IMR-90 (cell line): ENCODE data around the gene METTL23. TPM values are rescaled to one million over a fixed set of nuclear protein-coding genes. Genes with fewer than 3 reads are reported as not detected.

Source experiments
- ATAC-seq: fragments of 200-7000 bp; cut with Tn5 transposase; 2 replicates; pipeline ENCODE4 v1.9.1; 2020; ENCODE audit warnings: low read depth, mild to moderate bottlenecking, moderate library complexity
- BruUV-seq: library from RNA; stranded (reverse); fragments of 400-500 nt; replicated peaks from 2 replicates; lab custom pipeline; 2021; lab: Mats Ljungman, UMichigan
- CTCF ChIA-PET: fragments of 300-600 bp; formaldehyde crosslinking; extraction: SDS; loops from one replicate; lab custom pipeline; 2021; ENCODE audit warnings: antibody characterized with exemption; lab: Yijun Ruan, JAX
- POLR2A ChIA-PET: fragments of 300-600 bp; sonication (Branson Sonifier 250); formaldehyde crosslinking; loops from one replicate; lab custom pipeline; 2022; ENCODE audit warnings: antibody characterized with exemption; ENCODE audit not compliant: unreplicated experiment; lab: Charles Lee
- DNase-seq: peaks from one replicate; pipeline ENCODE4 v3.0.0; 2013
- H2AFZ ChIP-seq: replicated peaks from 2 replicates; pipeline ENCODE3; 2013; ENCODE audit warnings: low read length, mild to moderate bottlenecking; ENCODE audit not compliant: poor library complexity
- H2AK5ac ChIP-seq: 2 replicates; pipeline ENCODE4 v1.6.1; 2013; ENCODE audit warnings: low read depth, low read length, inconsistent platforms
- H2AK9ac ChIP-seq: replicated peaks from 2 replicates; pipeline ENCODE3; 2013; ENCODE audit warnings: mild to moderate bottlenecking, low read depth, low read length, moderate library complexity; ENCODE audit not compliant: poor library complexity
- H2BK120ac ChIP-seq: 2 replicates; pipeline ENCODE4 v1.6.1; 2013; ENCODE audit warnings: low read depth, low read length, inconsistent platforms
- H2BK15ac ChIP-seq: 3 replicates; pipeline ENCODE4 v1.6.1; 2013; ENCODE audit warnings: low read depth, low read length, inconsistent platforms
- H2BK20ac ChIP-seq: 2 replicates; pipeline ENCODE4 v1.6.1; 2013; ENCODE audit warnings: low read depth, mild to moderate bottlenecking, inconsistent platforms, low read length, moderate library complexity
- H2BK5ac ChIP-seq: 2 replicates; pipeline ENCODE4 v1.6.1; 2013; ENCODE audit warnings: mild to moderate bottlenecking, low read depth, low read length, inconsistent platforms; ENCODE audit not compliant: poor library complexity, severe bottlenecking
- H3K14ac ChIP-seq: replicated peaks from 2 replicates; pipeline ENCODE4 v1.6.1; 2013; ENCODE audit warnings: low read depth, low read length, inconsistent platforms
- H3K18ac ChIP-seq: 2 replicates; pipeline ENCODE4 v1.6.1; 2013; ENCODE audit warnings: low read depth, low read length, control low read depth
- H3K23ac ChIP-seq: 2 replicates; pipeline ENCODE4 v1.6.1; 2013; ENCODE audit warnings: low read depth, low read length, inconsistent platforms
- H3K27ac ChIP-seq: 2 replicates; pipeline ENCODE4 v1.5.1; 2013; ENCODE audit warnings: mild to moderate bottlenecking, control low read depth, low read length; ENCODE audit not compliant: insufficient read depth
- H3K27me3 ChIP-seq: 2 replicates; pipeline ENCODE4 v1.6.1; 2013; ENCODE audit warnings: low read length; ENCODE audit not compliant: control insufficient read depth, insufficient read depth
- H3K36me3 ChIP-seq: 2 replicates; pipeline ENCODE4 v1.6.1; 2013; ENCODE audit warnings: low read length, mixed read lengths; ENCODE audit not compliant: control insufficient read depth, insufficient read depth
- H3K4ac ChIP-seq: 2 replicates; pipeline ENCODE4 v1.6.1; 2013; ENCODE audit warnings: low read depth, low read length, inconsistent platforms
- H3K4me1 ChIP-seq: 2 replicates; pipeline ENCODE4 v1.6.1; 2013; ENCODE audit warnings: low read length, mixed read lengths; ENCODE audit not compliant: control insufficient read depth, insufficient read depth
- H3K4me2 ChIP-seq: 2 replicates; pipeline ENCODE4 v1.6.1; 2013; ENCODE audit warnings: low read depth, mild to moderate bottlenecking, control low read depth, low read length, moderate library complexity
- H3K4me3 ChIP-seq: 2 replicates; pipeline ENCODE4 v1.5.1; 2013; ENCODE audit warnings: low read depth, mild to moderate bottlenecking, control low read depth, low read length, moderate library complexity; ENCODE audit not compliant: insufficient read depth
- H3K56ac ChIP-seq: 2 replicates; pipeline ENCODE4 v1.6.1; 2013; ENCODE audit warnings: low read length, inconsistent platforms; ENCODE audit not compliant: insufficient read depth; ENCODE audit errors: extremely low read depth
- H3K79me1 ChIP-seq, 2 experiments: 2 replicates each; pipeline ENCODE4 v1.6.1; 2013; ENCODE audit warnings: low read length in 2 of 2, inconsistent platforms in 1 of 2, low read depth in 1 of 2
- H3K9ac ChIP-seq: 2 replicates; pipeline ENCODE4 v1.6.1; 2013; ENCODE audit warnings: low read depth, low read length, control low read depth
- H3K9me1 ChIP-seq: 2 replicates; pipeline ENCODE4 v1.6.1; 2013; ENCODE audit warnings: low read length, inconsistent platforms; ENCODE audit not compliant: insufficient read depth
- H3K9me3 ChIP-seq: 2 replicates; pipeline ENCODE4 v1.6.1; 2013; ENCODE audit warnings: low read length; ENCODE audit not compliant: control insufficient read depth, insufficient read depth
- H4K20me1 ChIP-seq: 2 replicates; pipeline ENCODE4 v1.6.1; 2013; ENCODE audit warnings: low read length, inconsistent platforms; ENCODE audit not compliant: insufficient read depth
- H4K5ac ChIP-seq: 2 replicates; pipeline ENCODE4 v1.6.1; 2013; ENCODE audit warnings: mild to moderate bottlenecking, low read depth, low read length, control low read depth
- H4K8ac ChIP-seq, 2 experiments: 2 replicates each; pipeline ENCODE4 v1.6.1; 2013; ENCODE audit warnings: low read depth in 2 of 2, low read length in 2 of 2, control low read depth in 1 of 2, inconsistent platforms in 1 of 2
- H4K91ac ChIP-seq: 2 replicates; pipeline ENCODE4 v1.6.1; 2013; ENCODE audit warnings: low read depth, low read length, inconsistent platforms; ENCODE audit not compliant: insufficient read depth
- BHLHE40 ChIP-seq: fragments of 150-350 bp; IDR thresholded peaks from 2 replicates; pipeline ENCODE4 v1.6.1; 2016; ENCODE audit warnings: mild to moderate bottlenecking, low read depth, low read length
- CEBPB ChIP-seq: IDR thresholded peaks from 2 replicates; pipeline ENCODE4 v1.6.1; 2012; ENCODE audit warnings: low read depth, low read length, improper control_type of control experiment
- CHD1 ChIP-seq: IDR thresholded peaks from 2 replicates; pipeline ENCODE4 v1.6.1; 2012; ENCODE audit warnings: low read depth, low read length, improper control_type of control experiment
- CTCF ChIP-seq: conservative IDR thresholded peaks from 2 replicates; pipeline ENCODE4 v1.5.1; 2012; ENCODE audit warnings: mild to moderate bottlenecking, low read depth, low read length, improper control_type of control experiment
- ELK1 ChIP-seq: fragments of 150-350 bp; IDR thresholded peaks from 2 replicates; pipeline ENCODE4 v1.6.1; 2016; ENCODE audit warnings: low read depth, mild to moderate bottlenecking, low read length, moderate library complexity, borderline replicate concordance
- FOS ChIP-seq: fragments of 150-350 bp; IDR thresholded peaks from 2 replicates; pipeline ENCODE4 v1.6.1; 2016; ENCODE audit warnings: low read depth, low read length
- MAZ ChIP-seq: IDR thresholded peaks from 2 replicates; pipeline ENCODE4 v1.6.1; 2012; ENCODE audit warnings: low read depth, mild to moderate bottlenecking, low read length, improper control_type of control experiment, moderate library complexity, borderline replicate concordance
- MXI1 ChIP-seq: IDR thresholded peaks from 2 replicates; pipeline ENCODE4 v1.6.1; 2012; ENCODE audit warnings: low read depth, mild to moderate bottlenecking, low read length, moderate library complexity, borderline replicate concordance
- NFE2L2 ChIP-seq: fragments of 150-350 bp; IDR thresholded peaks from 2 replicates; pipeline ENCODE4 v1.6.1; 2016; ENCODE audit warnings: low read depth, mild to moderate bottlenecking, low read length
- POLR2A ChIP-seq: IDR thresholded peaks from 2 replicates; pipeline ENCODE4 v1.6.1; 2012; ENCODE audit warnings: mild to moderate bottlenecking, low read depth, low read length
- RAD21 ChIP-seq: IDR thresholded peaks from 2 replicates; pipeline ENCODE4 v1.6.1; 2012; ENCODE audit warnings: low read length, improper control_type of control experiment
- RCOR1 ChIP-seq: IDR thresholded peaks from 2 replicates; pipeline ENCODE4 v1.6.1; 2012; ENCODE audit warnings: mild to moderate bottlenecking, low read length, improper control_type of control experiment; ENCODE audit not compliant: insufficient replicate concordance
- RFX5 ChIP-seq: IDR thresholded peaks from 2 replicates; pipeline ENCODE4 v1.8.0; 2012; ENCODE audit warnings: low read depth, mild to moderate bottlenecking, low read length, moderate library complexity
- SMC3 ChIP-seq: fragments of 150-350 bp; IDR thresholded peaks from 2 replicates; pipeline ENCODE4 v1.6.1; 2016; ENCODE audit warnings: low read depth, mild to moderate bottlenecking, antibody characterized with exemption, low read length, moderate library complexity
- WGBS, 2 experiments: methylation state at CpG; one replicate each; pipeline versions ENCODE4 v1.1.5 to v1.1.7; 2013; ENCODE audit warnings: missing lambda C conversion rate in 2 of 2; ENCODE audit not compliant: insufficient read length in 1 of 2; ENCODE audit errors: extremely low coverage in 2 of 2; 5-methylcytosine and 5-hydroxymethylcytosine counted together
- dilution Hi-C: fragments of 300-500 bp; cut with HindIII; formaldehyde crosslinking; loops from one replicate; pipeline ENCODE4 v1.14.3; 2018; ENCODE audit warnings: low sequenced_read_pairs; ENCODE audit not compliant: unreplicated experiment
- in situ Hi-C: fragments of 300-500 bp; cut with MboI; formaldehyde crosslinking; loops from 3 replicates; pipeline ENCODE4 v1.14.3; 2019; ENCODE audit warnings: low sequenced_read_pairs, inconsistent platforms, mixed read lengths
- intact Hi-C: fragments of 100-400 bp; cut with micrococcal nuclease; formaldehyde crosslinking; loops from 2 replicates; pipeline ENCODE4 v1.10.0; 2022
- polyA plus RNA-seq, 3 experiments: library from polyadenylated mRNA; depleted of rRNA; stranded (reverse); fragments of >200 nt; gene quantifications; 2 replicates each; pipeline ENCODE4 v1.2.3, GENCODE V29; 2012; ENCODE audit warnings: low replicate concordance in 1 of 3
- total RNA-seq: library from RNA; depleted of rRNA; stranded (reverse); fragments of >200 nt; gene quantifications from 2 replicates; pipeline ENCODE4 v1.2.3, GENCODE V29; 2012

The METTL23 gene
- total and polyA plus RNA-seq, 2 of the 4 experiments (the other 2 are of a cell fraction): 18.8 to 32.1 TPM

- peaks cover 92% of the 10 kb centered on the region for H4K20me1 ChIP-seq
- intact Hi-C loops (no loop called here), in situ Hi-C loops (no loop called here), dilution Hi-C loops (no loop called here)
- no peaks in the 10 kb centered on the region for H3K27me3 ChIP-seq
- H3K4me1 ChIP-seq: peaks cover 48% of the 10 kb centered on the region
- no peak overlapping the region for H3K27ac ChIP-seq
- H2AK9ac ChIP-seq: no peak overlapping the region
- no peak overlapping the region for H4K91ac ChIP-seq
- peak overlapping the region; percentile 82; the same call in 1 of the 2 replicates for H3K4me2 ChIP-seq
- no peak overlapping the region for H4K5ac ChIP-seq
- H3K23ac ChIP-seq: peak overlapping the region; percentile 70
- peaks cover 5 to 91% of the 10 kb centered on the region in 2 experiments; a peak in 3 of 4 replicates for H3K79me1 ChIP-seq
- H3K36me3 ChIP-seq: peaks cover 2% of the 10 kb centered on the region; the same call in 1 of the 2 replicates
- no peak overlapping the region for H2BK120ac ChIP-seq
- H3K9me1 ChIP-seq: peaks cover 52% of the 10 kb centered on the region
- TF ChIP-seq CTCF (no peak), ELK1 (no peak), SMC3 (no peak), RFX5 (no peak), MAZ (no peak), MXI1 (no peak), NFE2L2 (no peak), RAD21 (no peak), CEBPB (no peak), POLR2A (no peak), FOS (no peak), BHLHE40 (no peak), RCOR1 (no peak), CHD1 (no peak)
- ChIA-PET POLR2A (no interaction called here), CTCF (no interaction called here)
- no peak overlapping the region for H3K18ac ChIP-seq
- H3K56ac ChIP-seq: no peak overlapping the region
- H2BK5ac ChIP-seq: peak overlapping the region; percentile 90
- no peak overlapping the region; the same call in 1 of the 2 replicates for H3K9ac ChIP-seq
- no CpG with 5 or more reads among the region's 2 CpGs for WGBS, 2 experiments
- H3K9me3 ChIP-seq: no peaks in the 10 kb centered on the region
- no peak overlapping the region for H3K4ac ChIP-seq
- peak overlapping the region; percentile 43; the same call in 1 of the 2 replicates for H2AK5ac ChIP-seq
- no peak overlapping the region for H3K4me3 ChIP-seq
- no peak for ATAC-seq
- BruUV-seq: no TSS peak
- no peak overlapping the region; the same call in 2 of the 3 replicates for H2BK15ac ChIP-seq
- H4K8ac ChIP-seq: 0 out of 4 replicates have a peak overlapping the region, but pooled peaks of 1 of the 2 experiments have one; percentile 17
- DNase-seq: no peak
- no peak overlapping the region for H2AFZ ChIP-seq
- H2BK20ac ChIP-seq: no peak overlapping the region
- H3K14ac ChIP-seq: no peak overlapping the region; the same call in 1 of the 2 replicates
Measured at GRCh38 chr17:76702076-76702475, 24.6 kb upstream of the METTL23 start.
